ENCODE results near the gene KPTN. TPM values are rescaled to one million over a fixed set of nuclear protein-coding genes. Genes with fewer than 3 reads are reported as not detected.

KPTN gene
- total RNA-seq, 2 donors from 2014 or later = 3.1 to 4.6 TPM

DNA sequence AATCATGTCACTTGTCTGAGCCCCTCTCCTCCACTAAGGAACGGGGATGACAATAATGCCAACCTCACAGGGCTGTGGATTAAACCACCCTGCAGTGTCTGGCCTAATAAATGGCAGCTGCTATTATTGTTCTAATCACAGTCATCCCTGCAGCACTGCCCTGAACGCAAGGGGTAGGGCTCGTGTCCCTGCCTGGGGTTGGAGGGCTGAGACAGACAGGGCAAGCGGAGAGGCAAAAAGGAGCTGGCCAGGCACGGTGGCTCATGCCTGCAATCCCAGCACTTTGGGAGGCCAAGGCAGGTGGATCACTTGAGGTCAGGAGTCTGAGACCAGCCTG lies 10.2 kb upstream of the KPTN start:
- H3K9me3 ChIP-seq = no peaks in the 10 kb centered on the region
- H3K36me3 ChIP-seq (replicated peaks in 1 of 2; ENCODE audit: insufficient read depth in 1 of 2, low read depth in 2 of 2) = peaks cover 0 to 24% of the 10 kb centered on the region in 2 donors
- DNase-seq (no peak), ATAC-seq (no peak)
- intact Hi-C loops (cut with DNase I) = no loop called here
- WGBS, 2 donors = 60 to 95% methylated on average over 1 to 5 of the region's 5 CpGs
- peaks cover 8% of the 10 kb centered on the region for H3K4me1 ChIP-seq
- TF ChIP-seq, protein P1, sequence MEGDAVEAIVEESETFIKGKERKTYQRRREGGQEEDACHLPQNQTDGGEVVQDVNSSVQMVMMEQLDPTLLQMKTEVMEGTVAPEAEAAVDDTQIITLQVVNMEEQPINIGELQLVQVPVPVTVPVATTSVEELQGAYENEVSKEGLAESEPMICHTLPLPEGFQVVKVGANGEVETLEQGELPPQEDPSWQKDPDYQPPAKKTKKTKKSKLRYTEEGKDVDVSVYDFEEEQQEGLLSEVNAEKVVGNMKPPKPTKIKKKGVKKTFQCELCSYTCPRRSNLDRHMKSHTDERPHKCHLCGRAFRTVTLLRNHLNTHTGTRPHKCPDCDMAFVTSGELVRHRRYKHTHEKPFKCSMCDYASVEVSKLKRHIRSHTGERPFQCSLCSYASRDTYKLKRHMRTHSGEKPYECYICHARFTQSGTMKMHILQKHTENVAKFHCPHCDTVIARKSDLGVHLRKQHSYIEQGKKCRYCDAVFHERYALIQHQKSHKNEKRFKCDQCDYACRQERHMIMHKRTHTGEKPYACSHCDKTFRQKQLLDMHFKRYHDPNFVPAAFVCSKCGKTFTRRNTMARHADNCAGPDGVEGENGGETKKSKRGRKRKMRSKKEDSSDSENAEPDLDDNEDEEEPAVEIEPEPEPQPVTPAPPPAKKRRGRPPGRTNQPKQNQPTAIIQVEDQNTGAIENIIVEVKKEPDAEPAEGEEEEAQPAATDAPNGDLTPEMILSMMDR (IDR thresholded peaks at IDR 0.05) = no peak
- no peak for TF ChIP-seq POLR2A (IDR thresholded peaks at IDR 0.05)
- no peak overlapping the region for H3K4me3 ChIP-seq
- H3K27me3 ChIP-seq = no peaks in the 10 kb centered on the region
- no peak overlapping the region for H3K27ac ChIP-seq

DNA sequence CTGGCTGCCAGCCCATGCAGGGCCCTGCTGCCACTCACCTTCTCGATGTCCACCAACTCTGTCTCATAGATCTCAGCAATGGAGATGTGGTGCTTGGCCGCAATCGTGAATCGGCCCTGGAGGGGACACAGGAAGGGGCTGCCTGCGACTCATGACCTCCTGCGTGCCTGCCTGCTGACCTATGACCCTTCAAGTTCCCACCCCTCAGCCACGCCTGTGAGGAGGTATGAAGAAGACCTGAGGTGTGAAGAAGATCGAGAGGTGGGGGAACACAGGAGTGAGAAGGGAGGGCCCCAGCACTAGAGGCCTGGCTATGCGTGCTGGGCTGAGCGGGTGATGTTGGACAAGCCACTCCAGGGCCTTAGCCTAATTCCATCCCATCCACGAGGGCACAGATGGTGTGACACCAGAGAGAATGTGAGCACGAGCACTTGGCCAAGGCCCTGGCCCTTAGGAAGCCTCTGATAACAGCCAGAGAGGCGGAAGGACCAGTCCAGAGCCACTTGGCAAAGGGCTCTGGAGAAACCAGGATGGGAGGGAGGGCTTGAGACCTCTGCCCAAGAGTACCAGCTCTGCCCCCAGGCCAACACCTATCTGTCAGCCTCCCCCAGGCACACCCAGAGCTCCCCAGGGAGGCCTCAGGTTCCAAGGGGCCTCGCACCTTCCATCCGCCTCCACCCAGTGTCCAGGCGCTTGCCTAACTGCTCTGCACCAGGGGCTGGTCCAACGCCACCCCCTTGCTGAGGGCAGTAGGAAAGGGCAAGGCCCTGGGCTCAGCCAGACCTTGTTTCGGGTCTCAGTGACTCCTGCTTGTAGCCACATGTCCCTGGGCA lies 9.6 kb upstream of the KPTN start:
- TF ChIP-seq POLR2A (IDR thresholded peaks at IDR 0.05) = no peak
- TF ChIP-seq, protein P1 (IDR thresholded peaks at IDR 0.05) = no peak
- H3K4me1 ChIP-seq = peaks cover 8% of the 10 kb centered on the region
- intact Hi-C loops (cut with DNase I) = no loop called here
- H3K36me3 ChIP-seq (replicated peaks in 1 of 2; ENCODE audit: insufficient read depth in 1 of 2, low read depth in 2 of 2) = peaks cover 0 to 24% of the 10 kb centered on the region in 2 donors
- no peaks in the 10 kb centered on the region for H3K9me3 ChIP-seq
- no peaks in the 10 kb centered on the region for H3K27me3 ChIP-seq
- 84% methylated on average over 16 to 18 of the region's 18 CpGs for WGBS, 2 donors
- DNase-seq (no peak), ATAC-seq (no peak)
- H3K27ac ChIP-seq = no peak overlapping the region
- H3K4me3 ChIP-seq = no peak overlapping the region

DNA sequence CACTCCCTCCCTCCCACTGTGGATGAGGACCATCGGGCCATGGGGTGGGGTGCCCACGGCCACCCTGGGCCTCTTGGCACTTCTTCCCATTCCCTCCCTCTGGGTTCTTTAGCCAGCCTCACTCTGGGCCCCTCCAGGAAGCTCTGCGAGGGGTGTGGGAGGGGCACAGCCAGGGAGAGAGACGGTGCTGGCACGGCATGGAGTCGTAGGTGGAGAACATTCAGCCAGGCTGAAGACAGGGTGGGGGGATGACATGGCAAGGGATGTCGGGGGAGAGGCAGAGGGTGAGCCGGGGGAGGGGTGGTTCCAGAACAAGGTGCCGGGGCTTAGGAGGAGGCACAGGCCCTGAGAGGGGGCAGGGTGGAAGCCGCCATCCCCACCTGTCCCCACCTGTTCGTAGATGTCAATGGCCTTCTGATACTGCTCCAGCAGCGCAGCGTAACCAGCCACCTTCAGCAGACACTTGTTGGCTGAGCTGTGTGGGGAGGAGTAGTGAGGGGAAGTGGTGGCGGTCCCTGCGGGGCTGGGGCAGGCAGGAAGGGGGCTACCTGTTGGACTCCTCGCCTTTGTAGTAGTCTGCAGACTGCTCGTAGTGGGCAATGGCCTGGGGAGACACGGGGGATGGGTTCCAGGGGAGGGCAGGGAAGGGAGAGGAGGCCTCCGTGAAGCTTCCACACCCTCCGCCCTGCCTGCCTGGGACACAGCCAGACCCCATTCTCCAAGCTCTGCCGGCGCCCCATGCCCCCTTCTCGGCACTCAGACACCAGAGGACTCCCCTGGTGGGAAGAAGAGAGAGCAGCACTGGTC lies 8.8 kb upstream of the KPTN start:
- Histone ChIP-seq H3K4me1 (peaks cover under 1% of the 10 kb centered on the region), H3K27me3 (no peaks in the 10 kb centered on the region), H3K36me3 (replicated peaks in 1 of 2; ENCODE audit: insufficient read depth in 1 of 2, low read depth in 2 of 2) (peaks cover 5 to 24% of the 10 kb centered on the region in 2 donors), H3K4me3 (no peak overlapping the region), H3K9me3 (no peaks in the 10 kb centered on the region), H3K27ac (no peak overlapping the region)
- no peak for DNase-seq
- ATAC-seq = no peak
- 78% methylated on average over 11 to 23 of the region's 23 CpGs for WGBS, 2 donors
- TF ChIP-seq, protein P1 (IDR thresholded peaks at IDR 0.05) = no peak
- no peak for TF ChIP-seq POLR2A (IDR thresholded peaks at IDR 0.05)
- intact Hi-C loops (cut with DNase I) = no loop called here

DNA sequence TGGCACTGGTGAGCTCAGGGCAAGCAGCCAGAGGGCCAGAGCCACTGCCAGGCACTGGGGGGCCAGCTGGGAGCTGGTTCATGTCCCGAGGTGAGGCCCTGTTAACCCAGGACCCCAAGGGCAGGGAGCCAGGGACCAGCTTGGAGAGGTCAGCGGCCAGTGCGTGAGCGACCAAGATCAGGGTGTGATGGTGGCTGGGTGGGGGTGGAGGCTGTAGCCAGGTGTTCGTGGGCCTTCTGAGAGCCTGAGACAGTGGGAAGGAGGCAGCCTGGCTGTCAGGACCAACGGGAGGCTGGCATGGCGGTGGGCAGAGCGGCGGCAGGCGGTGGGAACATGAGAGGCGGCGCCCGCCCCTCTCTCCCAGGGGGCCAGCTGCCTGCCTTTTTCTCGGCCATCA lies 8.1 kb upstream of the KPTN start:
- no peak for TF ChIP-seq POLR2A (IDR thresholded peaks at IDR 0.05)
- TF ChIP-seq, protein P1 (IDR thresholded peaks at IDR 0.05) = no peak
- Histone ChIP-seq H3K4me1 (no peaks in the 10 kb centered on the region), H3K36me3 (replicated peaks in 1 of 2; ENCODE audit: insufficient read depth in 1 of 2, low read depth in 2 of 2) (peaks cover 5 to 22% of the 10 kb centered on the region in 2 donors), H3K27me3 (no peaks in the 10 kb centered on the region), H3K27ac (no peak overlapping the region), H3K9me3 (no peaks in the 10 kb centered on the region), H3K4me3 (no peak overlapping the region)
- intact Hi-C loops (cut with DNase I) = no loop called here
- DNase-seq (no peak), ATAC-seq (no peak)
- WGBS, 2 donors = 80% methylated on average over 14 of the region's 14 CpGs; no CpG with 5 or more reads in 1 of the 2 donors

All from body of pancreas (tissue), 4 donors.